Omental fat pad (tissue), 4 donors: ENCODE measurements around the gene ADAM12. TPM values are rescaled to one million over a fixed set of nuclear protein-coding genes. Genes with fewer than 3 reads are reported as not detected.

Experiments used
- ATAC-seq: fragments of 150-250 bp; one replicate; pipeline ENCODE4 v1.9.1; 2016; ENCODE audit warnings: mild to moderate bottlenecking, moderate library complexity; ENCODE audit not compliant: low FRiP score
- DNase-seq: peaks from one replicate; pipeline ENCODE4 v3.0.0-alpha.2; 2019; ENCODE audit warnings: low spot score
- total RNA-seq, 4 donors: library from RNA; depleted of rRNA; stranded (reverse); fragments of >200 nt; gene quantifications; one replicate each; pipeline ENCODE4 v1.1.0, GENCODE V29; 2016
- TF ChIP-seq, protein P1 (sequence below), 3 donors: fragments of 450-650 bp; IDR thresholded peaks; one replicate each; pipeline ENCODE4 v1.5.1; 2016 to 2017; ENCODE audit warnings: antibody characterized with exemption in 3 of 3, mild to moderate bottlenecking in 3 of 3, moderate library complexity in 2 of 3

The ADAM12 gene
- total RNA-seq, 4 donors from 2014 or later: 4.9 to 24.4 (median 10.9) TPM

DNA sequence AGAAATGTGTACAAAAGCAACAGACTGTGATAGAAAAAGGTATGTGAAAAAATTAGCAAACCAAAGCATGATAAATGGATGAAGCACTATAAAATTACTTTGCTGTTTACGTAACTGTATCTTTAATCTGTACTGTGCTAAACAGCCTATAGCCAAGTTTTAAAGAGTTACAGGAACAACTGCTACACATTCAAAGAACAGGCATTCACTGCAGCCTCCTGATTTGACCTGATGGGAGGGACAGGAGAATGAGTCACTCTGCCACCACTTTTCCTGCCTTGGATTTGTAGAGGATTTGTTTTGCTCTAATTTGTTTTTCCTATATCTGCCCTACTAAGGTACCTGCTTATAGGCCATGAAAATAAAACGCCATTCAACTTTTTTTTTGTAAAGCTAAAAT is 375.8 kb downstream of the ADAM12 start:
- TF ChIP-seq, protein P1, sequence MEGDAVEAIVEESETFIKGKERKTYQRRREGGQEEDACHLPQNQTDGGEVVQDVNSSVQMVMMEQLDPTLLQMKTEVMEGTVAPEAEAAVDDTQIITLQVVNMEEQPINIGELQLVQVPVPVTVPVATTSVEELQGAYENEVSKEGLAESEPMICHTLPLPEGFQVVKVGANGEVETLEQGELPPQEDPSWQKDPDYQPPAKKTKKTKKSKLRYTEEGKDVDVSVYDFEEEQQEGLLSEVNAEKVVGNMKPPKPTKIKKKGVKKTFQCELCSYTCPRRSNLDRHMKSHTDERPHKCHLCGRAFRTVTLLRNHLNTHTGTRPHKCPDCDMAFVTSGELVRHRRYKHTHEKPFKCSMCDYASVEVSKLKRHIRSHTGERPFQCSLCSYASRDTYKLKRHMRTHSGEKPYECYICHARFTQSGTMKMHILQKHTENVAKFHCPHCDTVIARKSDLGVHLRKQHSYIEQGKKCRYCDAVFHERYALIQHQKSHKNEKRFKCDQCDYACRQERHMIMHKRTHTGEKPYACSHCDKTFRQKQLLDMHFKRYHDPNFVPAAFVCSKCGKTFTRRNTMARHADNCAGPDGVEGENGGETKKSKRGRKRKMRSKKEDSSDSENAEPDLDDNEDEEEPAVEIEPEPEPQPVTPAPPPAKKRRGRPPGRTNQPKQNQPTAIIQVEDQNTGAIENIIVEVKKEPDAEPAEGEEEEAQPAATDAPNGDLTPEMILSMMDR (IDR thresholded peaks at IDR 0.05): no peak
- DNase-seq: no peak
- no peak for ATAC-seq

DNA sequence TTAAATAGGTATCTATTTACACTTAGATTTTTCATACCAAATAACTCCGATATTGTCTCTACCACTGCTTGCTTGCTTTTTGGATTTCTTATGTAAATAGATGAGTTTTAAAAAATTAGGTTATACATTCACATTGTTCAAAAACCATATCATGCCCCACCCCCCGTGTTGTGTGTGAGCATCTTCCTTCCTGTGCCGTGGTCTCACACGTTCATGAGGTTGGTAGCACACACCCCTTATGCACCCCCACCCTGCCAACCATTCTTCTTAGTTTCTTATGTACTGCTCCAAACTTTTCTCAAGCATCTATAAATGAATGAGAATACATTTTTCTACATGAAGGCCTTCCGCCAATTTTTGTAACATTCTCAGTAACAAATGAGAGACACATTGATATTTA is 376.3 kb downstream of the ADAM12 start:
- ATAC-seq (no peak), DNase-seq (no peak)
- TF ChIP-seq, protein P1 (IDR thresholded peaks at IDR 0.05): no peak

DNA sequence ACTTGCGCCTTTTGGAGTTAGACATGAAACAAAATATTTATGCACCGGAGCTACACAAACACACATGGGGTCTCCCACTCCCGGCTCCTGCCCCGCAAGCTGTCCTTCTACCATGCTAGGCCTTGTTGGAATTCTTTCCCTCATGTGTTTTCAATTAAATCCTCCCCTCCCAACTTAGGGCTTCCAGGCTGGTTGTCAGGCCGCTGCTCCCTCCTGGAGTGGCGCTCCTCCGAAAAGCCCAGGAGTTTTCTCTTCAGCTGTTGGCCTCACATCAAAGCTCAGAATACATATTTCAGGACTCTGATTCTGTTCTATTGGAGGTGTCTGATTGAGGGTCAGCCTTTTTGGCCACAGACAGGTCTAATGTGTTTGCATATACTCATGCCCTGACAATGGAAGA is 378.6 kb downstream of the ADAM12 start:
- no peak for ATAC-seq
- no peak for DNase-seq
- TF ChIP-seq, protein P1 (IDR thresholded peaks at IDR 0.05): no peak

DNA sequence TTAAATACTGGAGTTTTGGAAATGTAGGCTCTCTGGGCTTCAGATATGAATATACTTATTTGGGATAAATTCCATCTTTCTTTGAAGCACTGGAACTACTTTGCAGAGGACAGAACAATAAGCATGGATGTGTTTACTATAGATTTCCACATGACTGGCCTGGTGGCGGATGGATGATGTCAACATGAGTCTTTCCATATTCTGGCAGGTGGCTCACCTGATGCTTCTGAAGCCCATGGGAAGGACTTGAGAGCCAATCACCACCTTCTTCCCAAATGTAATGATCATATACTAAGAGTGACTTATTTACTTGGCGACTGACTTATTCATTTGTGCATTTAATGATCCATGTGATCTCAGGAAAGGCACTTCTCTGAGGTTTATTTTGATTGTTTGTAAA is 381.4 kb downstream of the ADAM12 start:
- TF ChIP-seq, protein P1 (IDR thresholded peaks at IDR 0.05): no peak
- DNase-seq: no peak
- ATAC-seq: no peak

DNA sequence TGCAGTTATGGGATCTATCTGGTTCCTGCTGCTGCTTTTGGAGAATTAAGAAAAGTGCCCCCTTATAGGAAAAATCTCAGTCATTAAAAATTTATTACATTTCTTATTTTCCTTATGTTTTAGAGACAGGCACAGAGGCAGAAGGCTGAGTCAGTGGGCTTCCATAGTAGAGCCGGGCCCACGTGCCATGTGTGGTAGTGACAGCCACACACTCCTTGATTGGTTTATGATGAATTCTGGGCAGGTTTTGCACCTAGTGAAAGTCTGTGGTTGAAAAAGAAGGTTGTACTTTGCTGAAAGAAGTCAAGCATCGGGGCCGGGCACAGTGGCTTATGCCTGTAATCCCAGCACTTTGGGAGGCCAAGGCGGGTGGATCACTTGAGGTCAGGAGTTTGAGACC is 382.0 kb downstream of the ADAM12 start:
- ATAC-seq: no peak
- TF ChIP-seq, protein P1 (IDR thresholded peaks at IDR 0.05): no peak
- no peak for DNase-seq

DNA sequence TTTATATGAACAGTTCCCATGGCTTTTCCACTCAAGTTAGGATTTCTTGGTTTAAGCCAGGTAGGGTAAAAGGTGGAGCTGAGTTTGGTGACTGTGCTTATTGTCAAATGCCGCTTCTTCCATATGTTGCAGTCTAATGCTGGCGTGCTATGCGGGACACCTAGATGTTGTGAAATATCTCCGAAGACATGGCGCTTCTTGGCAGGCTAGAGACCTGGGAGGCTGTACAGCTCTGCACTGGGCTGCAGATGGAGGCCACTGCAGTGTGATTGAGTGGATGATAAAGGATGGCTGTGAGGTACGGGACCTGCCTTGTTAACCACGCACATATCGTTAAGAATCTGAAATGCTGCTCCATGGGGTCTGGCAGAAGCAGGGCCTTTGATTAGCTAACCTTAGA is 383.5 kb downstream of the ADAM12 start:
- TF ChIP-seq, protein P1 (IDR thresholded peaks at IDR 0.05): no peak
- no peak for DNase-seq
- no peak for ATAC-seq

DNA sequence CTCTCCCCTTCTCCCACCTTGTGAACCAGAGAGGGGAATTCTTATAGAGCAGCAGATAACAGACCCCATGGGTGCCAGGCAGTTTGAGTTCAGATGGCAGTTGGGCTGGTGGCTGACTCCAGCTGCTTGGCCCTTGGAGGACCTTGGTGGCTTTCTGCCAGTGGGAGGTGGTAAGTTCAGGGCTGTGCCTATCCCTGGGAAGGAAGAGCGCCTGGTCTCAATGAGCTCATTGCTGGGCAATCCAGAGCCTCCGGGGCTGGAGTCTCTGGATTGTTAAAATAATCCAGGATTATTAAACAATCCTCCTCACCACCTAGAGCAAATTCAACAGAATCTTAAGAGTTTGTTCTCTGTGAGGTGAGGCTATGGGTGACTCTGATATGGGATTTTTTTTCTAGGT is 386.7 kb downstream of the ADAM12 start:
- TF ChIP-seq, protein P1 (IDR thresholded peaks at IDR 0.05): no peak
- no peak for ATAC-seq
- no peak for DNase-seq
